Activated effector memory CD4-positive, alpha-beta T cell treated with anti-CD3 and anti-CD28 coated beads, Interleukin-2, amount 50 U/mL, for 16 hours (primary cell): ENCODE data around the gene ARHGAP22.

Experiments
- DNase-seq: peaks from one replicate; pipeline ENCODE4 v3.0.0-alpha.2; 2020

Gene ARHGAP22

DNA sequence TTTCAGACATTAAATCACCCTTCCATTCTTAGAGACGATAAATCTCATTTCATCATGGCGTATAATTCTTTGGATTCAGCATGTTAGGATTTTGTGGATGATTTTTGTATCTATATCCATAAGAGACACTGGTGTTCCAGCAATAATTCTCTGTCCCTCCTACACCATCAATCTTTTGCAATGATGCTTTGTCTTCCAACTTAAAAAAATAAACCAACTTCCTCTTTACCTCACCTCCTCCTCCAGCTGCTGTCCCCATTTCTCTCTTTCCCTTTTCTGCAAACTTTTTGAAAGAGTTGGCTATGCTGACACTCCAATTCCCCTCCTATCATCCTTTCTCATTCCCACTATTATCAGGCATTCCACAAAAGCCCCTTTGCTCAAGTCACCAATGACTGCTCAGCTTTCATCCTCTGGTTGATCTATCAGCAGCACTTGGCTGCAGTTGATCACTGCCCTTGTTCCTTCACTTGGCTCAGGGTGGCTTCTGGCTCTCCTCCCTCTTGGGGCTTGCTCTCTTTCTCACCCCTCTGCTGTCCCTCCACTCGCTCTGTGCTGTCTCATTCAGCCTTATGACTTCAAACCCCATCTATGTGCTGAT lies 130.0 kb downstream of the ARHGAP22 start:
- DNase-seq: no peak

DNA sequence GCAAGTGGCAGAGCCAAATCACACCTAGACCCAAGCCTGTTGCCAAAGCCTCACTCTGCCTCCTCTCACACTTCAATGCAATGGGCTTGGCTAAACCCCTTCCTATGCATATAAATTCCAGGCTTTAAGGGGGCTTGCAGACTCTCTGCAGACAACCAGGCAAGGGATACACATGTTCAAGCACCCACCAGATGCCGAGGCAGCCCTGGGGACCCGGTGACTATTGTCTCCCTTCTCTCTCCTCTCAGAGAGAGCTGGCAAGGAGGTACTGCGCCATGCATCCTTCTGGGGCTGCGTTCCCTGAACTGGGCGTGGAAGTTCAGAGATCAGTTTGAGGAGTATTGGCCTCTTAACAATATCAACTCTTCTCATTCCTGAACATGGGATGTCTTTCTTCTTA lies 131.2 kb downstream of the ARHGAP22 start:
- DNase-seq: peak; percentile 41

DNA sequence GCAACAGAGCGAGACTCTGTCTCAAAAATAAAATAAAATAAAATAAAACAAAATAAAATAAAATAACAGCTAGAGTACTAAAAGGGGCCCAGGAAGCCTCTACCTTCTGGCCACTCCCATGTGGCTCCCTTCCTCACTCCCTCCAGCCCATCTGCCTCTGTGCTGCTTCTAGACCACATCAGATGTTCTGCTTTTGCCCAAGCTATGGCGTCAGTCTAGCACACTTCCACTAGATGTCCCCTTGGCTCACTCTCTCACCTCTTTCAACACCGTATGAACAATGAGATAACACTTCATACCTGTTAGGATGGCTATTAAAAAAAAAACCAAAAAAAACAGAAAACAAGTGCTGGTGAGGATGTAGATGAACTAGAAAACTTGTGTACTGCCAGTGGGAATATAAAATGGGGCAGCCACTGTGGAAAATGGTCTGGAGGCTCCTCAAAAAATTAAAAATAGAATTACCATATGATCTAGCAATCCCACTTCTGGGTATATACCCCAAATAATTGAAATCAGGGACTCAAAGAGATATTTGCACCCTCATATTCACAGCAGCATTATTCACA lies 132.3 kb downstream of the ARHGAP22 start:
- peak; percentile 36 for DNase-seq

DNA sequence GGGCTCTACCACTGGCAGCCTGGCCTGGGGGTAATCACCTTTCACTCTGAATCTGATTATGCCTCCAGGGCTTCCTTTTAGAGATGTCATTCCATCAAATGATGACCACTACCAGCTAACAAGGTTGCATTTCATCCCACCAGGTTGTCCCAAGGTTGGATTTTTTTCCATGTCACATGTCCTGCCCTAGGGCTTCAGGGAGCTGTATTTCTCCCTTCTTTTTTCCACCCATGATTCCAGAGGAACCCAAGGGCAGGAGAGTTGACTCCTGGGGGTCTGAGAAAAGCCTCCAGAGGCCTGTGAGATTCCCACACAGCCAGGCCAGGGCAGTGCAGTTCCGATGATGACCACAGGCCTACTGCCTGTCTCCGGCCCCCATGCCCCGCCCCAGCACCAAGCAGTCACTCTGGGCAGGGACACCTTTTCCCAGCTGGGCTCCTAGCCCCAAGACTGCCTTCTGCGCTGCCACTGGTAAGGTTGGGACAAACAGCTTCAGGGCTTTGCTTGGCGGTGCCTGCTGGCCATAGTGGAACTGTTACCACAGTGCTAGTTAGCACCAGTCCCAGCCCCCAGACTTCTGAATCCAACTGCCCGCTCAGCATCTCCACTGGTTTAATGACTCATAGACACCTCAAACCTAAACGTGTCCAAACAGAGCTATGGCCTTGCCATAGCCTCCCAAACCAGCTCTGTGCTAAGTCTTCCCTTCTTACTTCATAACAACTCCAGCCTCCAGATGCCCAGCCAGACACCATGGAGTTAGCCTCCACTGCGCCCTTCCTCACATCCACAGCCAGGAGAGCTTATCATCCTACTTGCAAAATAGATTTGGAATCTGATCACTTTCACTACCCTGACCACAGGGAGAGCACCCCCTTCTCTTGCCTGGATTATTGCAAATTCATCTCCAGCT lies 133.7 kb downstream of the ARHGAP22 start:
- peak; percentile 38 for DNase-seq

DNA sequence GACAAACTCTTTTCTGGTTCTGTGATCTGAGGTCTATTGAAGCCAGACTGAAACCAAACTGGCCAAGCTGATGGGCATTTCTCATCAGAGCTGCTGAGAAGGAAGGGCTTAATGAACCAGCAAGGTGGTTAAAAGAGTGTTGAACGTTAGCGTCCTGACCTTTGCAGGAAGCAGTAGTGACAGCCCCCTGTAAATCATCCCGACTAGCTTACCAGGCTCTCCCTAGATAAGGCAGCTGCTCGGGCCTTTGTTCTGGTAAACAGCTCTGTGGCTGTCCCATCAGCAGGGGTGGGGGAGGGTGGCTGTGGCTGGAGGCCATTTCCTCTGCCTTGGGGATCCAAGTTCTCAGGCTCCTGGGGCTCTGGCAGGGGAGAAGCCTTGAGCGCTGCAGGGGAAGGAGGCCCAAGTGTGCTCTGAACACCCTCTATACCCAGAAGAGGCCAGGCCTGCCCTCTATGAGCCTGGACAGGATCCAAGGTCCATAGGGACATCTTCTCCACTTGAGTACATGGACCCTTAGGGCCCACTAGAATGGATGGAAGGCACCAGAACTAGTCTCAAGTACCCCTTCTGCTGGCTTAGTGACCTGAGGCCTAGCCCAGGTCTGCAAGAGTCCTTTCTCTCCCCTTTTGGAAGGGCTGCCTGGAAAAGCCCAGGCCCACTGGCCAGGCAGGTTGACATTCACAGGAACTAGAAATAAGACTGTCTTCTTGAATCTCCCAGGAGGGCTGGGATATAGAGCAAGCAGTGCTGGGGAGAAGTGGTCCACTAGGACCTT lies 134.6 kb downstream of the ARHGAP22 start:
- peak; percentile 33 for DNase-seq

DNA sequence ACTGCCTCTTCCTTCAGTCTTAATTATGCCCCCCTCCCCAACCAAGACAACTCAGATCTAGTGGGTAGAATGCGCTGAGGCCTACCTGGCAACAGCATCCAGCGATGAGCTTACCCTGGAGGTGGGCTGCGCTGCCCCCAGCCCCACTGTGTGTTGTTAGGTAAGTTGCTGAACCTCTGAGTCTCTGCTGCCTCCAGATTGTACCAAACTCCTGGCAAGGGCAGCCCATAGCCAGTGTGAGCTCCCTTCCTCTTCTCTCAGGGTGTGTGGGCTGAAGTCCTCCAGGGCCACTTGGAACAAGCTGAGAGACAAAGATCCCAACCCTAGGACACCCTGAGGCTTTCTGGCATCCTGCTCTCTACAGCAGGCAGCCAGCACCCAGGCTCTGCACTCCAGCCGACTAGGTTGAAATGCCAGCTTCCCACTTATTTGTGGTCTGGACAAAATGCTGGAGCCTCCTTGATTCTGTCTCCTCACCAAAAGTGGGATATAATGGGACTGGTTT lies 135.3 kb downstream of the ARHGAP22 start:
- DNase-seq: peak; percentile 39

DNA sequence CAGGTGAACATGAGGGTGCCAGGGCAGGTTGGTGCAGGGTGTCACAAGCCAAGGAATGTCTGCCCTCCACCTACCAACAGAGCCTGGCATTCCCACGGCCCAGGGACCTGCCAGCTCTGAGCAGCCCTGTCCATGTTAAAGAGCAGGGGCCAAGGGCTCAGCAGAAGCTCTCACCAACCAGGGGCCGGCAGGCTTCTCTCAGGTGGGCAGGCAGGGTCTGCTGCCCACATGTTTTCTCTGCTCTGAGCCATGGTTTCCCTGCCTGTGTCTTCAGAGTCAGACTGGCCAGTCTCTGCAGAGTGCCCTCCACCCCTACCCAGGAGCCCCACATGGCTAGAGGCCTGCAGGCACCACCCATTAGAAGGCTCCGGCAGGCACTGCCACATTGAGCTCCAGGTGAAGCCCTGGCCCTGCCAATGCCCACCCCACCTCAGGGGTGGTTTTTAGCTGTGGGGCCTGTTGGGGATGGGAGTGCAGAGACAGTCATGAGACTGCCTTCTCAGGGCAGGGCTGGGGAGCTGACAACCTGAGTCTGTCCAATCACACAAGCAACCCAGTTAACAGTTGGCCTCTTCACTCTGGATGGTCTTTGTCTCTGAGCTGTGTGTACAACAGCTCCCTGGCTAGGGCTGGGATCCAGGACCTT lies 135.9 kb downstream of the ARHGAP22 start:
- peak; percentile 56 for DNase-seq

DNA sequence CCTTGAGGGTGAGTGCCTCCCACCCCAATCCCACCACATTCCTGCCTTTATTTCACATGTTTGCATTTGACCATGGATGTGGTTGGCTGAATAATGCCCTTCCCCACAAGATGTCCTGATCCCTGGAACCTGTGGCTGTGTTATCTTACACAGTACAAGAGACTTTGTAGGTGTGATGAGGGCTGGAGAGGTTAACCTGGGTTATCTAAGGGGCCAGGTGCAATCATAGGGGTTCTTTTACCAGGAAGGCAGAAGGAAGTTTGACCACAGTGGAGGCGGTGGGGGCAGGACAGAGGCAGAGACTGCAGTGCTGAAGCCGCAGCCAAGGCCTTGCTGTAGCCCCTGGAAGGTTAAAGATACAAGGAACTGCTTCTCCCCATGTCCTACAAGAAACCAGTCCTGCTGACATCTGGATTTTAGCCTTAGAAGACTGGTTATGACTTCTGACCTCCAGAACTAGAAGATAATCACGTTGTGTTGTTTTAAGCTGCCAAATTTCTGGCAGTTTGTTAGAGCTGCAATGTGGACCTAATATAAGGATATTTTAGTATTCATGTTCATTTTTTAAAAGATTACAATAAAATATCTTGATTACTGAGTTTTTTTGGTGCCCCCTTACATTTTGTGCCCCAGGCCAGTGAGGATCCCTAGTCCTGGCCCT lies 136.6 kb downstream of the ARHGAP22 start:
- no peak for DNase-seq

DNA sequence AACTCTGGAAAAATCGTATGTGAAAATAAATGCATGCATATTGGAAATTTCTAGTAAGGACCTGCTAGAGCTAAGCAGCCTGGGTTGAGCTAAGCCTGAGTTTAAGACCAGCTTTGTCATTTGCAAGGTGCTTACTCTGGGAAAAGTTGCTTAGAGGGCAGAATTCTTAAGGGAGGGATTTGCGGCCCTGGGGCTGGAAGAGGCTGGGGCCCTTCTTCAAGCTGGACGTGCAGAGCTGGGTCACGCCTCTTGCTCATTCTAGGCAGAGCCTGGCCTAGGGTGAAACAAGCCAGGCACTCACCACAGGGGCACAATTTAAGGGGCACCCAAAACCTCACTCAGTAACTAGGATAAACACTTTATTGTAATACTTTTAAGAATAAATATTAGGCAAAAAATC lies 137.2 kb downstream of the ARHGAP22 start:
- no peak for DNase-seq

DNA sequence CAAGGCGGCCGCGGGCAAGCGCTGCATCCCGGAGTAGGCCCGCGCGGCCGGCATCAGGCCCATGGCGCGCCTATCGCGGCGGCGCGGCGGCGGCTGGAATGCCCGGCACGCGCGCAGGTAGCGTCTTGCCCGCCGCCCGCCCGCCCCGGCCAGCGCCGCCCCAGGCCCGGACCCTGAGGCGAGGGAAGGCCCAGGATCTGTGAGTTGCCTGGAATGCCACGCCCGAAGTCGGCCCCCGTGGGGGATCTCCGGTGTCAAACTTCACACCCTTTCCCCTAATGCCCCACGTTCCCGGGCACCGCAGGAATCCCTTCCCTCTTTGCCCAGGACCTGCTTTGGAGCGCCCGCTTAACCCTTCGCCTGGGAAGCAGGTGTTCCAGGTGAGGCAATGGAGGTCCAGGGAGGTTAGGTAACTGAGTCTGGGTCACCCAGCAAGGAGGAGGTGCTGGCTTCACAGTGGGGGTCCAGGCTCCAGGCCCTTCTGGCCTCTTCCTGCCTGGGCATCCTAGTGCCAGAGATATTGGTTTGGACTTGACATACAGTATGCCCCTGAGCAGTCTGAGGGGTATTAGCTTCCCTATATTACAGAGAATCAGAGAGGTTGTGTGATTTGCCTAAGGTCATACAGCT lies 138.1 kb downstream of the ARHGAP22 start:
- peak; percentile 50 for DNase-seq

DNA sequence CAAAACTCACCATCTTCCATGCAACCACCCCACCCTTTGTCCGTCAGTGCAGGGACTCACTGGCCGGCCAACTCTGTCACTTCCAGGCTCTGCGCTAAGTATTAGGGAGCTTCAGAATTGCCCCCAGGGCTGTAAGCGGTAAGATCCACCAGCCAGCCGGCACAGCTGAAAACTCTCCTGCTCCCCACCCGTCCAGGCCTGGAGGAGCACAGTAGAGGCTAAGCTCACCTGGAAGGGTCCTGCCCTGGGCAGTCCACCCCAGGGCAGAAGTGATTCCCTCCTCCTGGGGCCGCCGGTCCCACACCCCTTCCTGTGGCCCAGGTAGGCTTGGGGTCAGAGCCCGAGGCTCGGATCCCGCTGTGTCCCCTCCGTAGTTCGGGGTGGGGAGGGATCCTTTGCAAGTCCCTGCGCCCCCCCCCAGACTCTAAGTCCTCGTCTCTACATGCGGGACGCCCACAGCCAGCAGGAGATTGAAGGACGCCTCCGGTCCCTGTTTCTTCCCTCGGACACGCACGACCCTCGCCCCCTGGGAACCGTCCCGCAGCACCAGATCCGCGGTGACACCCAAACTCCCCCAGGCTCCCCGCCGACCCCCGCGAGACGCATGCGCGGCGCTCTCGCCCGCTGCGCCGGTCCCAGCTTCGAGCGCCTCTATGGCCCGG lies 138.9 kb downstream of the ARHGAP22 start:
- DNase-seq: peak; percentile 56

DNA sequence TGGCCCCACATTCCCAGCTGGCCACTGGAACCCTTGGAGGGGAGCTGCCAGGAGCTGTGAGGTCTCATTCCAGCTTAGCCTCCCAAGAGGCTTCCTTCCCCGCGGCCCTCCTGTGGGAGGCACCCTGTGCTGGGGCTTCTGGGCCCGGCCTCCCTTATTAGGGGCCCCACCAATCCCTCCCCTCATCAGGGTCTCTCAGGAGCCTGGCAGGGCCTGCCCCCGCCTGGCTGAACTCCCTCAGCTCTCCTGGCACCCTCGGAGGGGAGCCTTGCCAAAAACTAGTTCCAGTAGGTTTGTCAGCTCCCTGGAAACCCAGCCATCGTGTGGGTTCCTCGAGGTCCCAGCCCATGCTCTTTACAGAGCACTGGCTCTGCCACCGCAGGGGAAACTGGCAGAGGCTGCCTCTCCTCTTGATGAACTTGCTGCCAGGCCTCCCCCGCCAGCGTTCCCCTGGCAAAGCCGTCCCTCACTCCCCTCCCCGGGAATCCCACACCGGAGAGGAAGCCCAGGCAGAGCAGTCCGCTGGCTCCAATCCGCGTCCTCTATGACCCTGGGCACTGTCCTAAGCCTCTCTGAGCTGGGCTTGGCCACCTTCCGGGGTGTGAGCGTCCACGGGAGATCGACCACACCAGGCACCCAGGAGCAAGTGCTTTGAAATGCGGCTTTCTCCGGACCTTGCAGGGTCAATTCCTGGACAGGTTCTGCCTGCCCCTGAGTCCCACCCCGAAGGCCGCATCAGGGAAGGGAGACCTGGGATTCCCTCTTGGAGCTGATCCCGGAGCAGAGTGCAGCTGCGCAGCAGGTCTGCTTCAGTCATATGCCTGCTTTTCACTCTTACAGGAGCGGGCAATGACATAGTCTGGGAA lies 139.8 kb downstream of the ARHGAP22 start:
- DNase-seq: peak; percentile 57

DNA sequence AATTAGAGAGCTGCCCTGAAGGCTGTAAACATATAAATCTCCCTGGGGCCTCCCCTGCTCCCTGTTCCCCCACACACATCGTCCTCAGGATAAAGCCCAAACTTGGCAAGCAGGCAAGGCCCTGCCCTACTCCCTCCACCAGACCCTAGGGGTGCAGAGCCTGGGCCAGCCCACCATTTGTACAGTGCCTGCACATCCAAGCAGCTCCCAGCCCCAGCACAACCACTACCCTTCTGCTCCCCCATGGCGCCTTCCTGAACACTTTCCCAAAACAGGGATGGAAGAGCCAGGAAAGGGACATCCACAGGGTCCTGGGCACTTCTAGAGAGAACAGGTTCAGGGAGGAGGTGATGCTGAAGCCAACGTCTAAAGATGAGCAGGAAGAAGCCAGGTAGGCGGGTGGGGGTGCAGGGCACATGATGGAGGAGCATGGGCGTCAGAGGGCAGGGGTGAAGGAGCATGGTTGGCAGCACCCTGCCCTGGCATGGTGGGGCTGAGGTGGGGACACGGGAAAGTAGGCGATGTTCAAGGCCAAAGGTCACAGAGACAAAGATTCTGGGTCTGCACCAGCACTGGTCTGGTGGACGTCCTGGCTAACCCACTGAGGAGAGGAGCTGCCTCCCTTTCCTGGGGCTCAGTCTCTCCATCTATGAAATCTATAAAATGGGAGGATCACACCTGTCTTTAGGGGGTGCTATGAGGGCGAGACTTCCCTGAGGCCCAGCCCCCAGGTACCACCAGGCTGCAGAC lies 140.6 kb downstream of the ARHGAP22 start:
- DNase-seq: peak; percentile 50

DNA sequence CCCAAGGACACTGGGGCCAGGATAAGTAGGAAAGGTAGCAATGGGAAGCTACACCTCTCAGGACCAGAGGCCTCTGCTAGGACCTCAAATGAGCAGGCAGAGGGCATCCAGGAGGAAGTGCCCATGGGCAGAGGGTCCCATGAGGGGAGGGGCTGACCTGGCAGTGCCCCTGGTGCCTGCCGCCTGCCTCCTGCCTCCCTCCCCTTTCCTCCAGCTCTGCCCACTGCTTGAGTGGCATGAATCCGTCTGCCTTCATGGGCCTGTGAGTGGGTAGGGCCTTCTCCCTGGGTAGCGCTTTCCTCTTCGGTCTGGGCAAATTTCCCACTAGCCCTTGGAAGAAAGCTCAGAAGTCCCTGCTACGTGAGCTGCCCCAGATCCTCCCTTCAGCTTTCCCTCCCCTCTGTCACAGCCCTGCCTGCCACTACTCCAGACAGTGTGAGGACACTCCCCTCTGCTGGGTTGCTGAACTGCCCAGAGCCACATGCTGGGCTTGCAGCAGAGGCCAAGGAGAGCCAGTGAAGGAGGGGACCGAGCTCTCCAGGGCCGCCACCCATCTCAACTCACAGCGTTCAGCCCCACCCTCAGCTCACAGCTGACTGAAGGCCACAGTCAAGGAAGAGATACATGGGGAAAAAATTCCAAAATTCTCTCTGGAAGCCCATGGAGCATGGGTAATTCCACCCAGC lies 141.4 kb downstream of the ARHGAP22 start:
- peak; percentile 55 for DNase-seq

DNA sequence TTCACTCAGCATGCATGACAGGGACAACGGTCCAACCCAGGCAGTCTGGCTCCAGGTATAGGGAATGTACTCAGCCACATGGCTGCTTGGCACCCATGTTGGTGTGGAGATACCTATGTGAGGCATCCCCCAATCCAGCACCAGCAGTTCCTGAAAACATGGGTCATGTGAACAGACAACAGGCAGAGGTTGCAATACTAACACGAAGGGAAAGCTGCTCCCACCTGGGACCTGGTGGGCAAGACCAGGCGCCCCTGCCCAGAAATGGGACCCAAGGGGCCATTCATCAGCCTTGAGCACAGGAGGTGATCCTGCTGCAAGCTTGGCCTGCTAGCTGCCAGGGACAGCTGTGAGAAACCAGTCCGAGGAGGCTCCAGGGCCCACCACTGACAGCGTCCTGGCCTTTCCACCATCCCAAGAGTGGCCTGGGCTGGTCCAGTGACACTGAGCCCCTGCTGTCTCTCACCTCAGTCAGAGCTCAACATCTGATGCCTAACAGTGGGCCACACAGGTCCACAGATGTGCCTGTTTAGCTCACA lies 142.3 kb downstream of the ARHGAP22 start:
- DNase-seq: peak; percentile 50

DNA sequence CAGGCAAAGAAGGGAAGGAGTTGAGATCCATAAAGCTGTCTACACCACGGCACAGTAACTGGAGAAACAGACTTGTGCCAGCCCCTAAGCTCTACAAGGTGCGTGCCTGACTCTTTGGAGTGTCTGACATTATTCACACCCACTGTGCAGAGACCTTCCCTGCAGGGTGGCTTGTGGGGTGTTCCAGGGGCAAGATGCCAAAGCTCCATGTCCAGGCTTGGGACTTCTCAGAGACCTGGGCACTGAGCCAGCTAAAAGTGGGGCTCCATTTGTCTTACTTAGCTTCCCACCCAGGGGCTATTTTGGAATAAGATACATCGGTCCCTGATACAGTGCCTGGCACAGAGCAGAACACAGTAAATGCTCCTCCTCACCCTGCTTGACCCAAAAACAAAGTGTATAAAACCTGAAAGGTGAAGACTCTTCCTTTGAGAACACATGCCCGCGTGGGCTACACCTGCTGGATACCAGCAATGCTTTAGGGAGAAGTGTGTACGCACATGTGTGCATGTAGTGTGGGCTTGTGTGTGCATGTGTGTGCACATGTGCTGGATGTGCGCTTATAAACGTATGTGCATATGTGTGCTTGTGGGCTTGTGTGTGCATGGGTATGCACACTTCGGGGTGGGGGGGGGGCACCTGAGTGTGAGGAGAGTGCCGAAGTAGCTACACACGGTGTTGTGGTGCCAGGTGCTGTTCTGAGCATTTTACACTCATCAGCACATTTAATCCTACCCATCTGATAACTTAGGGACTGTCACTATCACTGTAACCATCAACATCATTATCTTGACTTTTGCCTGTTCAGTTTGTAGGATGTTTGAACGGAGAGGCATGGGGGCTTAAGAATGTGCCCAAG lies 143.0 kb downstream of the ARHGAP22 start:
- DNase-seq: peak; percentile 50

DNA sequence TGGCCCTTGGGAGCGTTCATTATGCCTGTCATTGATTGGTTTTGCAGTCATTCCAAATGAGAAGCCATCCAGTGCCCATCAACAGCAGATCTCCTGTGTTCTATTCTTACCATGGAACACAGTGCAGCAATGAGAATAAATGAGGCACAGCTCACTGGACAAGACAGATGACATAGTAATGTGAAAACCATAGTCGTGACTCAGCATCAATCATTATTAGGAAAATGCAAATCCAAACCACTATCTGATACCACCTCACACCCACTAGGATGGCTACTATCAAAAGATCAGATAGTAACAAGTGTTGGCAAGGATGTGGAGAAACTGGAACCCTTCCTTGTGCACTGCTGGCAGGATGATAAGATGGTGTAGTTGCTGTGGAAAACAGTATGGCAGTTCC lies 144.7 kb downstream of the ARHGAP22 start:
- no peak for DNase-seq
